GM12864 (cell line): ENCODE results near the gene NDUFS1.
"Not testable (repeated sequence)": the region's sequence is repeated elsewhere in the genome, so short reads cannot be mapped to it uniquely, and the experiment has no call there.

Source experiments
- DNase-seq: peaks from one replicate; pipeline ENCODE4 v3.0.0-alpha.2; 2011; ENCODE audit warnings: low read depth
- H3K4me3 ChIP-seq: 2 replicates; pipeline ENCODE4 v1.5.1; 2011; ENCODE audit warnings: mild to moderate bottlenecking, low read depth, low read length, control low read depth
- TF ChIP-seq, protein P1 (sequence below): IDR thresholded peaks from 2 replicates; pipeline ENCODE4 v1.5.1; 2011; ENCODE audit warnings: low read depth, mild to moderate bottlenecking, moderate library complexity, low read length, control low read depth, inconsistent platforms; ENCODE audit errors: missing control alignments

Gene NDUFS1

GRCh38 chr2:206079699-206080465, 79.4 kb downstream of the NDUFS1 start:
- DNase-seq, result no peak
- H3K4me3 ChIP-seq, result no peak overlapping the region
- TF ChIP-seq, protein P1, sequence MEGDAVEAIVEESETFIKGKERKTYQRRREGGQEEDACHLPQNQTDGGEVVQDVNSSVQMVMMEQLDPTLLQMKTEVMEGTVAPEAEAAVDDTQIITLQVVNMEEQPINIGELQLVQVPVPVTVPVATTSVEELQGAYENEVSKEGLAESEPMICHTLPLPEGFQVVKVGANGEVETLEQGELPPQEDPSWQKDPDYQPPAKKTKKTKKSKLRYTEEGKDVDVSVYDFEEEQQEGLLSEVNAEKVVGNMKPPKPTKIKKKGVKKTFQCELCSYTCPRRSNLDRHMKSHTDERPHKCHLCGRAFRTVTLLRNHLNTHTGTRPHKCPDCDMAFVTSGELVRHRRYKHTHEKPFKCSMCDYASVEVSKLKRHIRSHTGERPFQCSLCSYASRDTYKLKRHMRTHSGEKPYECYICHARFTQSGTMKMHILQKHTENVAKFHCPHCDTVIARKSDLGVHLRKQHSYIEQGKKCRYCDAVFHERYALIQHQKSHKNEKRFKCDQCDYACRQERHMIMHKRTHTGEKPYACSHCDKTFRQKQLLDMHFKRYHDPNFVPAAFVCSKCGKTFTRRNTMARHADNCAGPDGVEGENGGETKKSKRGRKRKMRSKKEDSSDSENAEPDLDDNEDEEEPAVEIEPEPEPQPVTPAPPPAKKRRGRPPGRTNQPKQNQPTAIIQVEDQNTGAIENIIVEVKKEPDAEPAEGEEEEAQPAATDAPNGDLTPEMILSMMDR, result no peak

GRCh38 chr2:206077879-206078278, 81.4 kb downstream of the NDUFS1 start:
- not testable (repeated sequence) for H3K4me3 ChIP-seq, DNase-seq

- no peak overlapping the region for H3K4me3 ChIP-seq
- TF ChIP-seq, protein P1, result no peak
These were observed 84.1 kb downstream of the NDUFS1 start for GRCh38 chr2:206075113-206075512.

DNA sequence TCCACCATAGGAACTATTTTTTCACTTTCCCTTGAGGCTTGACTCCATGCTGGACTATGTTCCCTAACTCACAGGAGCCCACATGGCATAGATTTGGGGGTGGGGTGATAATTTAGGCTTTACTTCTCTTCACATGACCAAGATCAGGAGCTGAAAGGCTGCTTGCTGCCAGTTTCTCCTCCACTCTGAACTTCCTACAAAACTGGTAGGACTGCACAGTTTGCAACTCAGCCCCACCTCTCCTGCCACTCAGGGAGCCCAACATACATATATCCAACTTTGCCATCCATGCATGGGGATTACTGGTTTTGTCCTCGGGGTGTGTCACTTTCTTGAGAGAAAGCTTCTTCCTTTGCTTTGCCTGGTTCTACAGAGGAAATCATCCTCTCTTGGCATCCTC, 87.4 kb downstream of the NDUFS1 start:
- TF ChIP-seq, protein P1, result no peak
- H3K4me3 ChIP-seq, result no peak overlapping the region
- no peak for DNase-seq

More at GRCh38 chr2:206075113-206075512, 84.1 kb downstream of the NDUFS1 start:
- no peak for DNase-seq

- DNase-seq, result no peak
- TF ChIP-seq, protein P1, result no peak
- H3K4me3 ChIP-seq, result no peak overlapping the region
These were observed 89.8 kb downstream of the NDUFS1 start for GRCh38 chr2:206069417-206069816.

DNA sequence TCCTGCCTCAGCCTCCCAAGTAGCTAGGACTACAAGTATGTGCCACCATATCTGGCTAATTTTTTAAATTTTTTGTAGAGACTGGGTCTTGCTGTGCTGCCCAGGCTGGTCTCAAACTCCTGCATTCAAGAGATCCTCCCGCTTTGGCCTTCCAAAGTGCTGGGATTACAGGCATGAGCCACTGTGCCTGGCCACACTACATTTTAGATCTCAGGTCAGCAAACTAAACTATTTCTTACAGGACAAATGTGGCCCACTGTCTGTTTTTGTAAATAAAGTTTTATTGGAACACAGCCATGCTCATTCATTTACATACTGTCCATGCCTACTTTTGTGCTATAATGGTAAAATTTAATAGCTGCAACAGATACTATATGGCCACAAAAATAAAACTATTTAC, 91.0 kb downstream of the NDUFS1 start:
- DNase-seq, result no peak
- TF ChIP-seq, protein P1, result no peak
- H3K4me3 ChIP-seq, result no peak overlapping the region
